HCT116 (cell line): Measurements from ENCODE around the gene CTAGE1. TPM values are rescaled to one million over a fixed set of nuclear protein-coding genes. Genes with fewer than 3 reads are reported as not detected.

Source experiments
- ATAC-seq: fragments of 200-7000 bp; cut with Tn5 transposase; 2 replicates; pipeline ENCODE4 v1.9.1; 2020; ENCODE audit warnings: mild to moderate bottlenecking, moderate library complexity
- BruUV-seq: library from RNA; stranded (reverse); fragments of 400-500 nt; replicated peaks from 2 replicates; lab custom pipeline; 2021; lab: Mats Ljungman, UMichigan
- CTCF ChIA-PET: fragments of 300-600 bp; sonication (Branson Sonifier 250); formaldehyde crosslinking; loops from one replicate; lab custom pipeline; 2021; ENCODE audit warnings: antibody characterized with exemption; lab: Charles Lee
- POLR2A ChIA-PET: fragments of 300-600, 350-600 bp; sonication (Branson Sonifier 250); formaldehyde crosslinking; loops from one replicate; lab custom pipeline; 2021; ENCODE audit warnings: antibody characterized with exemption; lab: Charles Lee
- RAD21 ChIA-PET, 2 experiments: fragments of 300-600 bp; sonication (Branson Sonifier 250); formaldehyde crosslinking; loops; one replicate each; lab custom pipeline; 2023; ENCODE audit warnings: low total read pairs in 2 of 2; ENCODE audit not compliant: uncharacterized antibody in 2 of 2, unreplicated experiment in 2 of 2, low non-redundant PET in 1 of 2; lab: Charles Lee
- DNase-seq: peaks from one replicate; pipeline ENCODE4 v3.0.0-alpha.2; 2010; ENCODE audit warnings: low read depth, low spot score
- H2AFZ ChIP-seq: fragments of 200-600 bp; shearing (Covaris generic), sonication (generic); 2 replicates; pipeline ENCODE4 v1.6.1; 2017; ENCODE audit warnings: low read depth, mixed run types, mixed read lengths, antibody characterized with exemption, low read length; ENCODE audit not compliant: poor library complexity, severe bottlenecking
- H3K27ac ChIP-seq: 2 replicates; pipeline ENCODE4 v1.5.1; 2012; ENCODE audit warnings: low read depth, low read length
- H3K27me3 ChIP-seq: fragments of 200-600 bp; sonication (generic); 2 replicates; pipeline ENCODE4 v1.6.1; 2016; ENCODE audit warnings: mixed run types, low read length, mixed read lengths; ENCODE audit not compliant: insufficient read depth
- H3K36me3 ChIP-seq, 2 experiments: fragments of 200-500 bp in 1 of 2; fragments of 200-600 bp in 1 of 2; sonication (Bioruptor generic) in 1 of 2; sonication (generic) in 1 of 2; 2 replicates each; pipeline versions ENCODE4 v1.5.1 to v1.6.1; 2014 to 2016; ENCODE audit warnings: low read length in 2 of 2, inconsistent platforms in 1 of 2, mixed read lengths in 1 of 2, mixed run types in 1 of 2; ENCODE audit not compliant: insufficient read depth in 2 of 2, control insufficient read depth in 1 of 2
- H3K4me1 ChIP-seq, 2 experiments: fragments of 200-600 bp in 1 of 2; sonication (generic) in 1 of 2; 2 replicates each; pipeline versions ENCODE4 v1.5.1 to v1.6.1; 2012 to 2017; ENCODE audit warnings: low read length in 2 of 2, inconsistent platforms in 1 of 2, mild to moderate bottlenecking in 1 of 2, mixed read lengths in 1 of 2, mixed run types in 1 of 2, moderate library complexity in 1 of 2; ENCODE audit not compliant: insufficient read depth in 2 of 2, control insufficient read depth in 1 of 2
- H3K4me2 ChIP-seq: fragments of 200-600 bp; sonication (generic); 2 replicates; pipeline ENCODE4 v1.6.1; 2017; ENCODE audit warnings: mixed run types, low read length, mixed read lengths
- H3K4me3 ChIP-seq, 2 experiments: fragments of 200-600 bp in 1 of 2; sonication (generic) in 1 of 2; replicated peaks in 1 of 2; 2 replicates each; pipeline ENCODE4 v1.5.1; 2011 to 2016; ENCODE audit warnings: low read length in 2 of 2, control low read depth in 1 of 2, low read depth in 1 of 2, mild to moderate bottlenecking in 1 of 2, mixed read lengths in 1 of 2, mixed run types in 1 of 2
- H3K79me2 ChIP-seq: fragments of 200-600 bp; sonication (generic); 2 replicates; pipeline ENCODE4 v1.6.1; 2017; ENCODE audit warnings: mild to moderate bottlenecking, mixed run types, low read length, moderate library complexity, mixed read lengths; ENCODE audit not compliant: insufficient read depth
- H3K9ac ChIP-seq: fragments of 200-600 bp; sonication (generic); 2 replicates; pipeline ENCODE4 v1.6.1; 2016; ENCODE audit warnings: low read length, mixed read lengths
- H3K9me2 ChIP-seq: fragments of 200-600 bp; sonication (generic), shearing (Covaris generic); 2 replicates; pipeline ENCODE4 v1.6.1; 2017; ENCODE audit warnings: mixed run types, mild to moderate bottlenecking, moderate library complexity; ENCODE audit not compliant: insufficient read depth
- H3K9me3 ChIP-seq, 2 experiments: fragments of 200-500 bp in 1 of 2; fragments of 200-600 bp in 1 of 2; sonication (Bioruptor generic) in 1 of 2; sonication (generic) in 1 of 2; 2 replicates each; pipeline ENCODE4 v1.6.1; 2014 to 2017; ENCODE audit warnings: low read length in 2 of 2, mixed read lengths in 2 of 2, inconsistent platforms in 1 of 2, low read depth in 1 of 2, mild to moderate bottlenecking in 1 of 2, mixed run types in 1 of 2, moderate library complexity in 1 of 2; ENCODE audit not compliant: control insufficient read depth in 1 of 2, insufficient read depth in 1 of 2
- H4K20me1 ChIP-seq: fragments of 200-600 bp; sonication (generic), shearing (Covaris generic); 2 replicates; pipeline ENCODE4 v1.6.1; 2017; ENCODE audit warnings: mixed run types, mild to moderate bottlenecking, moderate library complexity; ENCODE audit not compliant: insufficient read depth
- CBX3 ChIP-seq: IDR thresholded peaks from 2 replicates; pipeline ENCODE4 v1.6.1; 2012; ENCODE audit warnings: low read depth
- CEBPB ChIP-seq: IDR thresholded peaks from 2 replicates; pipeline ENCODE4 v1.6.1; 2012; ENCODE audit warnings: low read depth
- ELF1 ChIP-seq: IDR thresholded peaks from 2 replicates; pipeline ENCODE4 v1.6.1; 2012; ENCODE audit warnings: low read depth, borderline replicate concordance
- EZH2phosphoT487 ChIP-seq: fragments of 200-600 bp; IDR thresholded peaks from 2 replicates; pipeline ENCODE4 v1.6.1; 2018; ENCODE audit warnings: antibody characterized with exemption, borderline replicate concordance
- FOSL1 ChIP-seq: IDR thresholded peaks from 2 replicates; pipeline ENCODE4 v1.6.1; 2012; ENCODE audit warnings: low read depth
- POLR2A ChIP-seq: IDR thresholded peaks from 2 replicates; pipeline ENCODE4 v1.7.0; 2011; ENCODE audit warnings: borderline replicate concordance; ENCODE audit not compliant: insufficient read depth, insufficient read length; ENCODE audit errors: extremely low read depth
- POLR2AphosphoS5 ChIP-seq: IDR thresholded peaks from 2 replicates; pipeline ENCODE4 v1.6.1; 2011; ENCODE audit warnings: mild to moderate bottlenecking, low read depth, low read length, moderate library complexity
- ZFX ChIP-seq: fragments of 450-650 bp; IDR thresholded peaks from 2 replicates; pipeline ENCODE4 v1.6.1; 2017
- ZNF274 ChIP-seq: fragments of 200-500 bp; sonication (Bioruptor generic); IDR thresholded peaks from 2 replicates; pipeline ENCODE4 v1.6.1; 2014; ENCODE audit warnings: mild to moderate bottlenecking, low read depth, low read length, inconsistent platforms
- intact Hi-C: fragments of 100-400 bp; cut with micrococcal nuclease; formaldehyde crosslinking; loops from 2 replicates; pipeline ENCODE4 v1.10.0; 2022
- total RNA-seq: library from RNA; stranded (reverse); gene quantifications from one replicate; pipeline ENCODE4 v1.2.1, GENCODE V29; 2021; ENCODE audit not compliant: unreplicated experiment
- TF ChIP-seq, protein P1 (sequence below): IDR thresholded peaks from 2 replicates; pipeline ENCODE4 v1.6.1; 2012
- TF ChIP-seq, protein P2 (sequence below), 3 experiments: fragments of 200-600 bp in 1 of 3; sonication (generic) in 1 of 3; IDR thresholded peaks in 2 of 3; conservative IDR thresholded peaks in 1 of 3; 2 replicates each; pipeline ENCODE4 v1.5.1; 2012 to 2017; ENCODE audit warnings: low read depth in 2 of 3, low read length in 2 of 3, antibody characterized with exemption in 1 of 3, borderline replicate concordance in 1 of 3, control low read depth in 1 of 3, mild to moderate bottlenecking in 1 of 3, mixed read lengths in 1 of 3, mixed run types in 1 of 3, moderate library complexity in 1 of 3; ENCODE audit not compliant: insufficient read depth in 1 of 3

The CTAGE1 gene
- total RNA-seq, 1 experiment from 2014 or later = not detected

- no peak overlapping the region for H3K9ac ChIP-seq
- H4K20me1 ChIP-seq = no peaks in the 10 kb centered on the region
- TF ChIP-seq ELF1 = no peak
- TF ChIP-seq ZFX = no peak
- TF ChIP-seq, protein P1, sequence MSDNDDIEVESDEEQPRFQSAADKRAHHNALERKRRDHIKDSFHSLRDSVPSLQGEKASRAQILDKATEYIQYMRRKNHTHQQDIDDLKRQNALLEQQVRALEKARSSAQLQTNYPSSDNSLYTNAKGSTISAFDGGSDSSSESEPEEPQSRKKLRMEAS = no peak
- TF ChIP-seq FOSL1 = no peak
- TF ChIP-seq POLR2AphosphoS5 = no peak
- TF ChIP-seq POLR2A = no peak
- no peak for TF ChIP-seq CBX3
- TF ChIP-seq ZNF274 = no peak
- H3K4me2 ChIP-seq = no peak overlapping the region
- H2AFZ ChIP-seq = no peak overlapping the region
- H3K9me2 ChIP-seq = no peaks in the 10 kb centered on the region
- no peak overlapping the region for H3K27ac ChIP-seq
- ChIA-PET CTCF (no interaction called here), RAD21 (no interaction called here), POLR2A (no interaction called here)
- ATAC-seq (no peak), DNase-seq (no peak)
- no peaks in the 10 kb centered on the region for H3K9me3 ChIP-seq
- intact Hi-C loops = no loop called here
- no TSS peak for BruUV-seq
- H3K4me1 ChIP-seq = no peaks in the 10 kb centered on the region
- no peaks in the 10 kb centered on the region for H3K79me2 ChIP-seq
- no peaks in the 10 kb centered on the region for H3K27me3 ChIP-seq
- H3K4me3 ChIP-seq = no peak overlapping the region
- no peaks in the 10 kb centered on the region for H3K36me3 ChIP-seq
Observed at GRCh38 chr18:22409445-22409844, 8.3 kb downstream of the CTAGE1 start.

DNA sequence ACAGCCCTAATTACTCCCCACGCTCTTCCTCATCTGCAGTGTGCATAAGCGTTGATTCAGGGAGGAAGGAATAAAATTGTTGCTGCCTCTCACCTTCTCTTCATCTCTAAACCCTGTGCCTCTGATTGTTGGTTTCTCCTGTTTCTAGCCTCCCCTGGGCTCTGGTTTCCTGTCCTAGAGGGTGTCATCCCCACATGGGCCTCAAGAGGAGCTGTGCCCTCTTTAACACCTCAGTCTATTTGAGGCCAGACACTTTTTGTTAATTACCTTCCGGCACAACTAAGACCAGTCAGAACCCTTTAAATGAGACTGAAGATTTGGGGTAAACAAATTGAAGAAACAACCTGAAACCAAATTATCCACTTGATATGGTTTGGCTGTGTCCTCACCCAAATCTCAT, 9.7 kb downstream of the CTAGE1 start:
- H3K79me2 ChIP-seq = no peaks in the 10 kb centered on the region
- H3K36me3 ChIP-seq = no peaks in the 10 kb centered on the region
- H3K27me3 ChIP-seq = no peaks in the 10 kb centered on the region
- H3K4me1 ChIP-seq = no peaks in the 10 kb centered on the region
- POLR2A ChIA-PET = no interaction called here
- no peaks in the 10 kb centered on the region for H4K20me1 ChIP-seq
- RAD21 ChIA-PET = no interaction called here
- intact Hi-C loops = no loop called here
- CTCF ChIA-PET = no interaction called here
- no peak overlapping the region for H2AFZ ChIP-seq
- no peak overlapping the region for H3K27ac ChIP-seq
- DNase-seq (no peak), ATAC-seq (no peak; the same call in 1 of the 2 replicates)
- no TSS peak for BruUV-seq
- no peaks in the 10 kb centered on the region for H3K9me3 ChIP-seq
- no peak overlapping the region for H3K9ac ChIP-seq
- no peaks in the 10 kb centered on the region for H3K9me2 ChIP-seq
- TF ChIP-seq, protein P1 = no peak
- TF ChIP-seq, protein P2, sequence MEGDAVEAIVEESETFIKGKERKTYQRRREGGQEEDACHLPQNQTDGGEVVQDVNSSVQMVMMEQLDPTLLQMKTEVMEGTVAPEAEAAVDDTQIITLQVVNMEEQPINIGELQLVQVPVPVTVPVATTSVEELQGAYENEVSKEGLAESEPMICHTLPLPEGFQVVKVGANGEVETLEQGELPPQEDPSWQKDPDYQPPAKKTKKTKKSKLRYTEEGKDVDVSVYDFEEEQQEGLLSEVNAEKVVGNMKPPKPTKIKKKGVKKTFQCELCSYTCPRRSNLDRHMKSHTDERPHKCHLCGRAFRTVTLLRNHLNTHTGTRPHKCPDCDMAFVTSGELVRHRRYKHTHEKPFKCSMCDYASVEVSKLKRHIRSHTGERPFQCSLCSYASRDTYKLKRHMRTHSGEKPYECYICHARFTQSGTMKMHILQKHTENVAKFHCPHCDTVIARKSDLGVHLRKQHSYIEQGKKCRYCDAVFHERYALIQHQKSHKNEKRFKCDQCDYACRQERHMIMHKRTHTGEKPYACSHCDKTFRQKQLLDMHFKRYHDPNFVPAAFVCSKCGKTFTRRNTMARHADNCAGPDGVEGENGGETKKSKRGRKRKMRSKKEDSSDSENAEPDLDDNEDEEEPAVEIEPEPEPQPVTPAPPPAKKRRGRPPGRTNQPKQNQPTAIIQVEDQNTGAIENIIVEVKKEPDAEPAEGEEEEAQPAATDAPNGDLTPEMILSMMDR (IDR thresholded peaks at IDR 0.05 in 2 of 3, conservative IDR thresholded peaks at IDR 0.05 in 1 of 3; ENCODE audit: borderline replicate concordance in 1 of 3, insufficient read depth in 1 of 3, low read depth in 2 of 3, low read length in 2 of 3) = peak in 2 of 3 experiments; percentile 38 to 43; a peak in 4 of 6 replicates
- no peak for TF ChIP-seq CEBPB
- TF ChIP-seq FOSL1 = no peak
- TF ChIP-seq EZH2phosphoT487 = no peak
- TF ChIP-seq ELF1 = no peak
- no peak overlapping the region for H3K4me2 ChIP-seq
- no peak overlapping the region for H3K4me3 ChIP-seq
